NCI-H2227 (cell line): Measurements from ENCODE around the gene NDUFA5.

ENCODE experiments used
- DNase-seq: peaks from one replicate; lab custom pipeline; 2025; ENCODE audit not compliant: unreplicated experiment; lab: John Stamatoyannopoulos, UW

The NDUFA5 gene

DNA sequence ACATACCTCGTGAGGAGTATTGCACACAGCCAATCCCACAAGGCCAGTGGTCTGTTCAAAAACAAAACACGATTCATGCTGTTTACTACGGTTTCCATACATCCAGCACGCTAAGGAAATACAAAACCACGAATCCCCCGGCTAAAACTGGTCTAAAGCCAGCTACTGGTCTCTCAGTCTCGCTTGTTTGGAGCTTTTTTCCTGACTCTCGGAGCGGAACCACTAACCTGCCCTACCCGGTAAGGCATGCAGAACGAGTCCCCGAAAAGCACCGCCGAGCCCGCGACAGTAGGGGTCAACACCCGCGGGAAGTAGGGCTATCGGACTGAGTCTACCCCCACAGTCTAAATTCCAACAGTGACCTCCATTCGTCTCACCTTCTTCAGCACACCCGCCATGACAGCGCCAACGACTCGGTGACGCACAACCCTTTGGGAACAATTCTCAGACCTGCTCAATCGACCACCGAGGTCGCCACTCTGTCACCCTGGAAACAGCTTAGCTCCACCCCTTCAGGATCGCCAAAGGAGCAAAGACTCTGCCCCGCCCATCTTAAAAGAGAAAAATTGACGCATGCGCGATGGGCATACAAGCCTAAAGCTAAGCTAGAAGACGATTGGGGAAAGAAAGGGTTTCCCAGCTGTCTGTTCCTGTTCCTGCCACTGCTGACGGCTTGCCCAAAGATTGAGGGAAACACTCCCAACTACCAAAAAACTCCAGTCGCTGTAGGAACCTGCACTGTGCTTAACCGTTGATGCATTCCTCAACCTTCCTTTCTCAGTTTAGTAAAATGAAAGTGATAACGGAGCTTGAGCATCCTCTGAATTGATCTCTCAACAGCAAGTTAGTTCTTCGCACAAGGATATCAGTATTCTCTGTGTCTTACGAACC lies at the start of gene NDUFA5:
NDUFA5 (minus strand) TSS at position 421 of the 891 bp plus-strand sequence; CDS start at position 398, 23 bp downstream.
- DNase-seq, result peak; percentile 100

DNA sequence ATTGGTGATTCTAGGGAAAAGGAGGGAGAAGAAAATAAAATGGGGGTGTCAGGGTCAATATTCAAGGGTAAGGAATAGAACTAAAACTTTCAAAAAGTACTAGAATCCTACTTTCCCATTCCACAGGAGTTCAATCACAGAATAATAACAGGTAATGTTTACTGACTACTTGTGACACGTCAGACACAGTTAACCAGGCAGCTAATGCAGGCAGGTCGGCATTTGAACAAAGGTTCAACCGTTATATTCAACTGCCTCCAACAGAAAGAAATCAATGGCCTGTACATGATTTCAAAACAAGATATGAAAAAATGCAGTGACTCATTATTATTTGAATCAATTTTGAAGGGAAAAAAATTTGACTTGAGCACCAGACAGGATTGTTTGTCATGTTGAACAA lies 47.1 kb upstream of the NDUFA5 start:
- DNase-seq, result no peak

DNA sequence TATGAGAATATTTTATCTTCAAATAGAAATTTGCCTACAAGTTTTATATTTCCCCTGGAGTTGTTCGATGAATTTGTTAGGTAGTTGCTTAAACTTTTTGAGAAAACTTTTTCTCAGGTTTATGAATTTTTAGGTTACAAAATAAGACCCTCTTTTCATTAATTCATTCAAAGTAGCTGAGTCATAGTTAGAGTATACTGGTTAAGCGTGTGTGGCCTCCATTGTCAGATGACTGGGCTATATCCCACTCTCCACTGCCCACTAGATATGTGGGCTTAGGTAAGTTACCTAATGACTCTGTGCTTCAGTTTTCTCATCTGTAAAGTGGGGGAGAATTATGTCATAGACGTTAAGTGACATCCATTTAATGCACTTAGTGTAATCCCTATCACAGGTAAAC lies 45.0 kb upstream of the NDUFA5 start:
- DNase-seq, result no peak

DNA sequence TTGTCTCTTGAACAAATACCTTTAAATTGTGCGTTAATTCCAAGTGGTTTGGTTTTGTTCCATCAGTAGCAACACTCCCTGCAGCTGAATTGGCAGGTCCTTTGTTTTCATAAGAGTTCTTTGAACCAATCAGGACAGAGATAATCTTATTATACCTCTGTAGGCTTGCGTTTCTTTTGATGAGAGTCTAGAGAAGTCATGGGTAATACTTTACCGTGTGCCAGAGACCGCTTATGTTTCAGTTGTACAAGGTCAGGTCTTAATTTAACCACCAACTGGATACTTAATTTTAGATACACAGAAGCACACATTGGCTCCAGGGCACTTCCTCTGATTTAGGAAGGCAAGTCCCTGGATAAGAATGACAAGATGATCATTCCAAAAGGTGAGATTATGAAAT lies 43.9 kb upstream of the NDUFA5 start, which contains the start of gene ASB15:
ASB15 (plus strand) TSS at position 292 of the 400 bp plus-strand sequence. CDS start 12,682 bp downstream, outside the sequence.
- DNase-seq, result no peak

DNA sequence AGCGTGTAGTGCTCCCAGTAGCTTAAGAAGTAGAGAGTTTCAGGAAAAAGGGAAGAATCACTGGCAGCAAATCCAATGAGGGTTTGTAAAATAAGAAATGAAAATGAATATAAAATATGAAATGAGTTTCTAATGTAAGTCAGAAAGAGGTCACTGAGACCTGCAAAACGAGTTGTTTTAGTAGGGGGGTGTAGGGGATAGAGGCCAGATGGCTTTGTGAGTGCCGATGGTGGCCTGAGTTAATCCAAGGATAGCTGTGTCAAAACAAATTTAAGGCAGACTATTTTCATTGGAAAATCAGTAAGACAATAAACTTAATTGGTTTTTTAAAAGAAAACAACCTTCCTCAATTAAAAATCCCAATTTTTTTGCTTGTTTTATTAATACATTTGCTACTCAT lies 43.3 kb upstream of the NDUFA5 start:
- DNase-seq, result no peak

DNA sequence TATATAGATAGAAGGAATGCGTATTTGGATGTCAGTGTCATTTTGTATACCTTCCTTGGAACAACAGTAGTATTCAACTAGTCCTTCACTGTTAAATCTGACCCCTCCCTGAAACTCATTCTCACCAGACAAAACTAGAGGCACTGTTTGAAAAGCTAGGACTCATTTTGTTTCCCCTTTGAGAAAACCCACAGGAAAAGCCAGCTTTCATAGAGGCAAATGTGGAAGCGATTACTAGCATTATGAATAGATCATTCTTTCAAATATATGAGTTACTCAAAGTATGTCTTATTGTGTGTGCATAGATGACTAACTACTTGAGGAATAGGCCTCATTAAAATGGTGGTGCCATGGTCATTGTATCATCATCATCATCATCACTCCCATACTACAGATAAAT lies 42.1 kb upstream of the NDUFA5 start:
- DNase-seq, result no peak

DNA sequence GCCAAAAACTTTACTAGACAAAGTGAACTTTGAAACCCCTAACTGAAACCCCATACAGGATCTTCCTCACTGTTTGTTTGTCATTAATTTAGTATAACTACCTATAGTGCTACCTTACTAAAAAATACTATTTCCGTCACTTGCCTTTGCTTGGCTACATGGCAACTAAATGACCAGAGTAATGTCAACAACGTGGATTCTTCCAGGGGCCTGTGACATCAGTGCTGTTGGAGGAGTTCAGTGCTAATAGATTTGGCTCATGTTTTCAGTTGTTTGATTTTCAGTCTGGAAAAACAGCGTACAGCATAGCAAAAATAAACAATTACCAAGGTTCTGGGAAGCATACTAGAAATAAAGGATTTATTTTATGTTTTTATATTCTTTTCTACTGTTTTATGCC lies 41.0 kb upstream of the NDUFA5 start:
- DNase-seq, result no peak

DNA sequence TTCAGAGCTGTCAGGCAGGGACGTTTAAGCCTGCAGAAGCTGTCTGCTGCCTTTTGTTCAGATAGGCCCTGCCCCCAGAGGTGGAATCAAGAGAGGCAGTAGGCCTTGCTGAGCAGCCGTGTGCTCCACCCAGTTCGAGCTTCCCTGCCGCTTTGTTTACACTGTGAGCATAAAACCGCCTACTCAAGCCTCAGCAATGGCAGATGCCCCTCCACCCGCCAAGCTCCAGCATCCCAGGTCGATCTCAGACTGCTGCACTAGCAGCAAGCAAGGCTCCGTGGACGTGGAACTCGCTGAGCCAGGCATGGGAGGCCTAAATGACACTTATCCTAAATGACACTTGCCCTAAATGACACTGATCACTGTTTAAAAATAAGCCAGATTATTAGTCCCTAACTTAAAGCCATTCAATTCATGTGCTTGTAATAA lies 37.2 kb upstream of the NDUFA5 start:
- peak; percentile 89 for DNase-seq

DNA sequence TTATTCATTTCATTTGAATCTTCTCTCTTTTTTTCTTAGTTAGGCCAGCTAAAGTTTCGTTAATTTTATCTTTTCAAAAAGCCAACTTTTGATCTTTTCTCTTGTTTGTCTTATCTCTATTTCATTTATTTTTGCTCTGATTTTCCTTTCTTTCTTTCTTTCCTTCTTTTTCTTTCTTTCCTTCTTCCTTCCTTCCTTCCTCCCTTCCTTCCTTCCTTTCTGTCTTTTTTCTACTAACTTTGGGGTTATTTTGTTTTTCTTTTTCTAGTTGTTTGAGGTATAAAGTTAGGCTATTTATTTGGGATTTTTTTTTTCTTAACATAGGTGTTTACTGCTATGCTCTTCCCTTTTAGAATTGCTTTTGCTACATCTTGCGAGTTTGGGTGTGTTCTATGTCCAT lies 30.8 kb upstream of the NDUFA5 start:
- DNase-seq, result no peak

DNA sequence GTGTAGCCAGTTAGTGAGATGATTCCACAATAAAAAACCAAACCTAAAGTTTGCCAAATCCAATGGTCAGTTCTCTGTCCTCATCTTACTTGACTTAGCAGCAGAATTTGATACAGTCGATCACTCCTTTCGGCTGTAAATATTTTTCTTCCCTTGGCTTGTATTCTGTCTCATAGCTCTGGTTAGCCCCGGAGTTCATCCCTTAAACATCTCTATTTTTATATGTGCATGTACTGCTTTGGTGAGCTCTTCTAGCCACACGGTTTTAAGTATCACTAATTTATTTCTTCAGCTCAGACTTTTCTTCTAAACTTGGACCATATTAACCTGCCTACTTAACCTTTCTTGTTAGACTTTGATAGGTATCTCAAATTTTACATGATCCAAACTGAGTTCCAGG lies 26.2 kb upstream of the NDUFA5 start:
- no peak for DNase-seq

DNA sequence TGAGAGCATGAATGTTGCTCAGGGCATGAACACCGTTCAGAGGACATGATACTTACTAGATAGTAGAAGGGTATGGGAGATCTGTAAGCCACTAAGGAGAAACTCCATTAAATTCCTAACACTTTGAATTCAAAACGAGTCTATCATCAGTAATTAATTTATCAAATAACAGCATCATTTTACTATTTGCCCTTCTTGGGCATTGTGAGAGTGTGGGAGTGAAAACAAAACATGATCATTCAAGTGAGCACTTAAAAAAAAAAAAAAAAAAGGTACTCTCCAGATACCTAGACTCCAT lies 23.5 kb upstream of the NDUFA5 start:
- no peak for DNase-seq

DNA sequence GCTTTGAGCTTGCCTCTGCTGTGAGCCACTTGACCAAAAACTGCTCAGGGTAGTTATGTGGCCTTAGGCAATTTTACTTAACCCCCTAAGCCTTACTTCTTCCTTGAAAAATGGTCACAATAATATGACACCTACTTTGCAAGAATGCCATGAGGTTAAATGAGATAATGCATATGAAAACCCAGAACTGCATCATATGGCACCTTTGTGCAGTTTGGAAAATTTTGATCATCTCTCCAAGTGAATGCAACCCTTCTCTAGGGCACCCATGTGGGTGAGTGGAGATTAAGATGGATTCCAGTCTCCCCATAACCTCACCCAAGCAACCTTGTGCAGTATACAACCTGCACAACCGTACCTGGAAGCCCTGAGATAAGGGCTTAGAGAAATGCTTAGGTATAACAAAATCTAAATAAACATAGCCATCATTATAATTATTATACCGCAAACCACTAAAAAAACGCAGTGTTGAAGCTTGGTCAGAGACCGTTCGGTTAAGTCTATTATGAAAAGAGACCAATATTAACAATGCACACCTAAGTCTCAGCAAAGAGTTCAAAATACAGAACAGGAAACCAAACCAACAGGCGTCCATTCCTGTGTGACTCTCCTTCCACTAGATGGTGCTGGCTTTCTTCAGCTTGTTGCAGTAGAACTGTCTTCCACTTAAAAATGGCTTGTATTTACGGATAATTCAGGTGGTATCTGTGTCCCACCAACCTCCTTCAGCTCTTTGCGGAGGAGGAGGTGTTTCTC lies 23.0 kb upstream of the NDUFA5 start:
- DNase-seq, result peak; percentile 61

DNA sequence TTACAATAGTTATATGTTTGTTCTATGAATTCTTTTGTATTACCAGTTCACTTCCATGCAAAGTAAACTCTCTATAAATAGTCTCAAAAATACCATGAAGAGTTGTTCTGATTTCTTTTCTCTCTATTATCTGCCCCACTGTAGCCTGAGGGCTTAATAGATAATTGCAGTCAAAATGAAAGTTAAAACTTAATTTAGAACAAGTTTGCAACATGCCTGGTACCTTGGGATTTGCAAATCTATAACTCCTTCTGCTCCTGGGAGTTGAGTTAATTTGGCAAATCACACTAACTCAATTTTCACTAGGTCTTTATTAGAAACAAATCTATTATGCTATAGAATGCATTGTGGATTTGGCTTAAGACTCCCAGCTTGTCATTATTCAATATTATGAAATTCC lies 21.8 kb upstream of the NDUFA5 start:
- DNase-seq, result no peak

DNA sequence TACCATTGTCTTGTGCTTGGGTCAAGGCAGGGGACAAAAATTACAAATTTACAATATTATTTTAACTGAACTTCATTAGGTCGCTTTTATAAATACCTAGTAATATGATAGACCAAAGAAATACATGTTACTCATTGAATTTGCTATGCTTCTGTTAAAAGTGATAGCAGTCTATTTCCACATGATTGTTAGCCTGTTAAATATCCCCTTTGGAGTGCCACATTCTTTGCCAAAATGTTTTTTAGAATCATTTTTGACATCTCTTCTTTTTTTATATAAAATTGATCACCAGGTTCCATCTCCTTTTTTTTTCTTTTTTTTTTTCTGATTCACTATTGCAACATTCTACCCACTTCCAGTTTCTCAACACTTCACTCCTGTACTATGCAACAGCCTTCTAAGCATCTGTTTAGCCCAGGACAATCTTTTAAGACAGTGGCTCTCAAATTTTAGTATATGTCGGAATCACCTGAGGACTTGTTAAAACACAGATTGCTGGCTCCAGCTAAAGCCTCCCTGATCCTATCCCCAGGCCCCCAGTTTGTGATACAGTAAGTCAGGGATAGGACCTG lies 16.4 kb upstream of the NDUFA5 start:
- DNase-seq, result no peak

DNA sequence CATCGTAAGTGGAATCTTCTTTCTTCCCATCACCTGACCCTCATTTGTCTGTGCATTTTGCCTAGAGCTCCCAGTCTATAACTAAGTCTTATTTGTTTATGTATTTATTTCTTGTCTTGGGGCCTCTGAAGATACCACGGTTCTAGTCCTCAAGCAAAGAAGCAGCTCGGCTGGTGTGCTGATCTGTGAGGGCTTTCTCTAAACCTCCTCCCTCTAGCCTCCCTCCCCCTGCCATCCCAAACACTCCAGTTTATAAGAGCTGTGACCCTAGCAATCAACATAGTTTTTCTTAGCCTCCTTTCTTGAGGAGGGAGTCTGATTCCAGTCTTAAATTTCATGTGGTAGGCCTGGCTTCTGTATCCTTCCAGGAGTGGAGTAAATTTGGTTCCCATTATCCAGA lies 15.7 kb upstream of the NDUFA5 start:
- DNase-seq, result no peak

DNA sequence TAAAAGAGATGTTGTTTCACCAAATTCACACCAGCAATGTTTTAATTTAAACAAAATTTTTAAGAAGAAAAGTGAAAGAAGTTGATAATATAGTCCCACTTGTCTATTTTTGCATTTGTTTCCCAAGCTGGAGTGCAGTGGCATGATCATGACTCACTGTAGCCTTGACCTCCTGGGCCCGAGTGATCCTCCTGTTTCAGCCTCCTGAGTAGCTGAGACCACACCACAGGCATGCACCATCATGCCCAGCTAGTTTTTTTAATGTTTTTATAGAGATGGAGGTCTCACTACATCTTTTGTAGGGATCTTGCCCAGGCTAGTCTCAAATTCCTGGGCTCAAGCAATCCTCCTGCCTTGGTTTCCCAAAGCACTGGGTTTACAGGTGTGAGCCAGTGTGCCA lies 14.1 kb upstream of the NDUFA5 start:
- no peak for DNase-seq

DNA sequence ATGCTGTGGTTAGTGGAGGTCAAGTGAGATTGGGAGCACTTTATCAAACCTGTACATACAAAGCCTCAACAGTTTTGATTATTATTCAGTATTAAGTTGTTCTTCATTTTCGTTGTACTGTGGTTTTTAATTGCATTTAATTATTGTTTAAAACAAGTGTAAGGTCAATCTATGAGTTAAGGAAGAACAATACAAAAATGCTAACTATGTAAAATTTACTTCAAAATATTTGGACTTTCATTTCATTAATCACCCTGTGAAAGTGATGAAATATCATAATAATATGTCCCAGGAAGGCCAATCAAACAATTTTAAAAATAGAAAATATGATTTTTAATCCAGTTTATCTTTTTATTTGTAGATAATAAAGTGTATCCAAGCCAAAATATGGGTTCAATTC lies 13.6 kb upstream of the NDUFA5 start:
- no peak for DNase-seq

DNA sequence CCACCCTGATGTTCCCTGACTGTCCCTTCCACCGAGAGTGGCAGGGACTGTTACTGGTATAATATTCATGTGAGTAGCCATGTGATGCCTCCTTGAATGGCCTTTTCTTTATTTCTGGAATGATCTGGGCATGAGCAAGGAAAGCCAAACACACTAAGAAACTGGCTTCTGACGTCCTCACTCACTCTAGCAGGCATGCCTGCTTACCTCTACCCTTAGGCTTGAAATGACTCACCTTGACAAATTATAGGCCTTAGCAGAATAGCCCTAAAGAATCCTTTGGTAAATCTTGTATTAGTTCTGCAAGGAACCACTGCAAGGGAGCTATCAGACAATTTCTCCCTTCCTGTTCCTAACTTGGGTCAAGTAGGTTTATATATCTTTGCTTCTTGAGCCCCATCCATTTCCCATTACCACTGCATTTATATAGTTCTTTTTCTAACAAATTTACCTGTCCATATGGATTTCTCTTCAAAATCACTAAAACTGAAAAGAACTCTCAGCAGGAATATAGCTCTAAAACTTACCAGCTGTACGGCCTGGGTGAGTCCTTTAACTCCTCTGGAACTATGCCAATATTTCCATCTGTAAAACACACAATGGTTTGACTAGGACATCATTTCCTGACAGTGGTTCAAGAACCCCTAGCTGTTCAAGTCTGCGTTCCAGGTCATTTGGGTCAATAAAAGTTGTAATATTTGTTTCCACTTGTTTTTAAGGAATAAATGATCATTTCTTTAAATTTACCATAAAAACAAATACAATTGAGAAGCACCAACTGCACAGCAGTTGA lies 13.0 kb upstream of the NDUFA5 start:
- DNase-seq, result no peak

DNA sequence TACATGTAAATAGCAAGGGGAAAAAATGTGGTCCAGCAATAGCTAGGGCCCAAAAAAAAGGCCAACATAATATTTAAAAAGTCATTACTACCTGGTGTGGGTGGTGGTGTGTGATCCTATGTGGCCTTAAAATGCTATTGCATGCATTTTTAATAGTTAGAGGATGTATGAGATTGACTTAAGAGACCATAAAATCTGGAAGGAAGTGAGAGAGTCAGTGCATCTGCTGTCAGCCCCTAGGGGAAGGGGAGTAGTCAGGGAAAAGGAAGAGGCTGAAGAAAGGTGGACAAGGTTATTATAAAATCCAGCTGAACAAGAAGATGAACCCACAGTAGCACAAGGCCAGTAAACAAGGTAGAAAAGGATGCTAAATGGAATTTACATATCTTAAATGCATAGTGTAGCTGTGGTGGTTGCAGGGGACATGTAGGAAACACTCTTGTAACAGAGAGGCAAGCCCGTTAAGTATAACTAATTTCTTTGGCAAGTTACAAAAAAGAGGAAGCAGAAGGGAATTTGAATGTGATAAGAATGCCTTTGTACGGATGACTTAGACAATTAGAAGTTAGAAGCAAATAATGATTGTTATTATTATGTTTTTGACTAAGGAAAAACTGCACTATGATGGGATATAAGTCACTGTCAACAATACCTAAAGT lies 11.9 kb upstream of the NDUFA5 start:
- no peak for DNase-seq

DNA sequence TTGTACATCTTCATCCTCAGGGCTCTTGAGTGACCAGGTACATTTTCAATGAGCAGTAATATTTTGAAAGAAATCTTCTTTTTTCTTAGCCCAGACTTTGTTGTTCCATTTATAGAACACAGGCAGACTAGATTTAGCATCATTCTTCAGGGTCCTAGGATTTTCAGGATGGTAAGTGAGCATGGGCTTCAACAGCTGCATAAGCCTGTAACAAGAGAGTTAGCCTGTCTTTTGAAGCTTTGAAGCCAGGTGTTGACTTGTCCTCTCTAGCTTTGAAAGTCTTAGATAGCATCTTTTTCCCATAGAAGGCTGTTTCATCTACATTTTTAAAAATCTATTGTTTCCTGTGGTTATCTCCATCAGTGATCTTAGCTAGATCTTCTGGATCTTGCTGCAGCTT lies 4.5 kb upstream of the NDUFA5 start:
- no peak for DNase-seq
